ENCODE data around the gene UBE3A.

Gene UBE3A

DNA sequence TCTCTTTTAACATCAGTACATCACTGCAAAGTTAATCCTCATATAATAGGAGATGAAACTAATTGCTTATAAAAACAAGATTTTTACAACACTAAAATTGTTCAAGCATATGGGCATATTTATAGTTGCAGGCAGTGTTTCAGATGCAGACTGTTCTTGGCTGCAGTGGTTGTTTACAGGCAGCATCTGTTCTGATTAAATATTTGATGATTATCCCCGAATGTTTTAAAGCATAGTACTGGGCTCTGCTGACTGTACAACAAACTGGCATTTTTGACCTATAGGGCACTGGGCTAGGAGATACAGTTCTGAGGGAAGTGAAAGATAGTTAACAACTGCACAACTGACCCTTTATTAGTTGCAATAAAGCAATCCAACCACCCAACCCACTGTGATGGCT, 113.6 kb downstream of the UBE3A start:
- no peak for DNase-seq

DNA sequence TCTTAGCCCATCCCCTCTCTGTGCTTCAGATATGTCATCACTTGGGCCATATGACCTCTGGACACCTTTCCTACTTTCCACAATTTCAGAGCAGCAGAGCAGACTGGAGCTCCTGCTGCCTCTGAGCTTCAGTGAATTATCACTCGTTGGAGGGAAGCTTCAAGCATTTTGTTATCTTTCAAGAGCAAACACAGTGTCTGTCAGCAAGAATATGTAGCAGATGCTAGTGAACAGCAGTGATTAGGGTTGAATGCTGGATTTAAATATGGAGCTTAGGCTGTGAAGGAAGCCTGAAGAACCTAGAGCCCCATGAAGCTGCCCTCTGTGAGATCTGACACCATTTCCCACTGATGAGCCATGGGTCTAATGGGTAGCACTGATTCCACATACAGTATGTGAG, 115.4 kb downstream of the UBE3A start:
- DNase-seq: no peak

DNA sequence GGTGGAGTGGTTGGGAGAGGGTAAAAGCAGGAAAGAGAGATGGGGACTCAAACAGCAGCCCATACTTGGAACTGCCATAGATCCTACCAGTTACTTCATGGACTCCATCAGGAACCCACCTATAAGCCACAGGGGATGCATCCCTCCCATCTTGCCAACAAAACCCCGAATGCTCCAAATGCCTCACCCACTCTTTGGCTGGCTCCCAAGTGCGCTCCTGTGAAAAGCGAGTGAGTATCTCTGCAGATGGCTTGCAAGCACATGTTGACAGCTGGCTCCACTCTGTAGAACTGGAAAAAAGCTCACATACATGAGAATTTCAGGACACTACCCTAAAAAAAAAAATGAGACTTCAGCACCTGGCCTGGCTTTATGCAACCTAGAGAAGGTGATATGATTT, 151.0 kb downstream of the UBE3A start:
- no peak for DNase-seq
